ENCODE measurements around the gene DNER. TPM values are rescaled to one million over a fixed set of nuclear protein-coding genes. Genes with fewer than 3 reads are reported as not detected.

DNER gene
- total and polyA plus RNA-seq, 2 experiments from 2014 or later = 4.7 to 8.8 TPM

GRCh38 chr2:229429589-229429988 lies 284.8 kb downstream of the DNER start (continued):
- TF ChIP-seq REST (IDR thresholded peaks at IDR 0.05; ENCODE audit: unreplicated experiment) = no peak
- no peak for TF ChIP-seq ETS1 (IDR thresholded peaks at IDR 0.05)
- TF ChIP-seq ZNF331 (CRISPR knock-in tag; IDR thresholded peaks at IDR 0.05; ENCODE audit: low read depth) = no peak
- TF ChIP-seq NANOG (IDR thresholded peaks at IDR 0.05; ENCODE audit: borderline replicate concordance) = no peak

- peaks cover 4% of the 10 kb centered on the region; the same call in 2 of the 3 replicates for H3K36me3 Mint-ChIP-seq (ENCODE audit: low read depth)
Measured at GRCh38 chr2:229426464-229426863, 287.9 kb downstream of the DNER start.

GRCh38 chr2:229425598-229425997 lies 288.8 kb downstream of the DNER start:
- ATAC-seq = no peak
- TF ChIP-seq ZNF331 (CRISPR knock-in tag; IDR thresholded peaks at IDR 0.05; ENCODE audit: low read depth) (no peak), POLR2AphosphoS5 (IDR thresholded peaks at IDR 0.05; ENCODE audit: low read depth) (no peak), ETS1 (IDR thresholded peaks at IDR 0.05) (no peak), EZH2phosphoT487 (IDR thresholded peaks at IDR 0.05; ENCODE audit: unreplicated experiment) (no peak), JUNB (IDR thresholded peaks at IDR 0.05; ENCODE audit: unreplicated experiment) (no peak), STAT1 (IDR thresholded peaks at IDR 0.05; ENCODE audit: unreplicated experiment) (no peak), EZH2 (IDR thresholded peaks at IDR 0.05; ENCODE audit: low read depth, unreplicated experiment) (no peak), REST (IDR thresholded peaks at IDR 0.05; ENCODE audit: unreplicated experiment) (no peak), CREB1 (CRISPR knock-in tag; IDR thresholded peaks at IDR 0.05; ENCODE audit: low read depth) (no peak)

More at GRCh38 chr2:229426464-229426863, 287.9 kb downstream of the DNER start:
- Mint-ChIP-seq H3K9me3 (no peaks in the 10 kb centered on the region; the same call in 2 of the 3 replicates), H3K4me1 (peaks cover 2% of the 10 kb centered on the region; the same call in 2 of the 3 replicates), H3K4me3 (no peak overlapping the region), H3K27ac (no peak overlapping the region), H3K27me3 (ENCODE audit: insufficient read depth, low read depth, poor library complexity) (peaks cover 4% of the 10 kb centered on the region)
- no peak overlapping the region for H2AFZ ChIP-seq
- H3K9me2 ChIP-seq (ENCODE audit: insufficient read depth) = no peaks in the 10 kb centered on the region
- no peak overlapping the region for H3K4me2 ChIP-seq
- H3K27ac ChIP-seq (ENCODE audit: low read depth) = no peak overlapping the region
- H3K79me2 ChIP-seq (replicated peaks; ENCODE audit: insufficient read depth) = no peaks in the 10 kb centered on the region
- no peaks in the 10 kb centered on the region for H4K20me1 ChIP-seq (replicated peaks; ENCODE audit: insufficient read depth)
- H3K27me3 ChIP-seq (ENCODE audit: insufficient read depth) = no peaks in the 10 kb centered on the region
- no peaks in the 10 kb centered on the region for H3K36me3 ChIP-seq (ENCODE audit: insufficient read depth)
- no peaks in the 10 kb centered on the region for H3K4me1 ChIP-seq (ENCODE audit: insufficient read depth)
- TF ChIP-seq ETS1 (IDR thresholded peaks at IDR 0.05) = no peak
- ATAC-seq (no peak), DNase-seq (ENCODE audit: low spot score) (no peak)
- H3F3A ChIP-seq (replicated peaks; ENCODE audit: low read depth) = no peaks in the 10 kb centered on the region
- no peak overlapping the region for H3K4me3 ChIP-seq

More at GRCh38 chr2:229425598-229425997, 288.8 kb downstream of the DNER start:
- H3K9me3 Mint-ChIP-seq = no peaks in the 10 kb centered on the region; the same call in 2 of the 3 replicates
- Histone ChIP-seq H3K4me3 (no peak overlapping the region), H3F3A (replicated peaks; ENCODE audit: low read depth) (no peaks in the 10 kb centered on the region), H3K4me2 (no peak overlapping the region), H3K27me3 (ENCODE audit: insufficient read depth) (no peaks in the 10 kb centered on the region), H3K9me2 (ENCODE audit: insufficient read depth) (no peaks in the 10 kb centered on the region), H3K79me2 (replicated peaks; ENCODE audit: insufficient read depth) (no peaks in the 10 kb centered on the region), H3K4me1 (ENCODE audit: insufficient read depth) (no peaks in the 10 kb centered on the region), H2AFZ (no peak overlapping the region), H4K20me1 (replicated peaks; ENCODE audit: insufficient read depth) (no peaks in the 10 kb centered on the region), H3K27ac (ENCODE audit: low read depth) (no peak overlapping the region), H3K36me3 (ENCODE audit: insufficient read depth) (no peaks in the 10 kb centered on the region)
- H3K27ac Mint-ChIP-seq = no peak overlapping the region; the same call in 1 of the 2 replicates
- H3K27me3 Mint-ChIP-seq (ENCODE audit: insufficient read depth, low read depth, poor library complexity) = peaks cover 4% of the 10 kb centered on the region
- peaks cover 4% of the 10 kb centered on the region; the same call in 2 of the 3 replicates for H3K36me3 Mint-ChIP-seq (ENCODE audit: low read depth)
- H3K4me1 Mint-ChIP-seq = peaks cover 2% of the 10 kb centered on the region; the same call in 1 of the 3 replicates
- no peak overlapping the region for H3K4me3 Mint-ChIP-seq
- no peak for DNase-seq (ENCODE audit: low spot score)

Measured in GM23338 (cell line).